ENCODE measurements around the gene DOP1B. TPM values are rescaled to one million over a fixed set of nuclear protein-coding genes. Genes with fewer than 3 reads are reported as not detected.
A peak's percentile ranks its signal among the peaks of the same experiment; 100 is the strongest.

Gene DOP1B, protein sequence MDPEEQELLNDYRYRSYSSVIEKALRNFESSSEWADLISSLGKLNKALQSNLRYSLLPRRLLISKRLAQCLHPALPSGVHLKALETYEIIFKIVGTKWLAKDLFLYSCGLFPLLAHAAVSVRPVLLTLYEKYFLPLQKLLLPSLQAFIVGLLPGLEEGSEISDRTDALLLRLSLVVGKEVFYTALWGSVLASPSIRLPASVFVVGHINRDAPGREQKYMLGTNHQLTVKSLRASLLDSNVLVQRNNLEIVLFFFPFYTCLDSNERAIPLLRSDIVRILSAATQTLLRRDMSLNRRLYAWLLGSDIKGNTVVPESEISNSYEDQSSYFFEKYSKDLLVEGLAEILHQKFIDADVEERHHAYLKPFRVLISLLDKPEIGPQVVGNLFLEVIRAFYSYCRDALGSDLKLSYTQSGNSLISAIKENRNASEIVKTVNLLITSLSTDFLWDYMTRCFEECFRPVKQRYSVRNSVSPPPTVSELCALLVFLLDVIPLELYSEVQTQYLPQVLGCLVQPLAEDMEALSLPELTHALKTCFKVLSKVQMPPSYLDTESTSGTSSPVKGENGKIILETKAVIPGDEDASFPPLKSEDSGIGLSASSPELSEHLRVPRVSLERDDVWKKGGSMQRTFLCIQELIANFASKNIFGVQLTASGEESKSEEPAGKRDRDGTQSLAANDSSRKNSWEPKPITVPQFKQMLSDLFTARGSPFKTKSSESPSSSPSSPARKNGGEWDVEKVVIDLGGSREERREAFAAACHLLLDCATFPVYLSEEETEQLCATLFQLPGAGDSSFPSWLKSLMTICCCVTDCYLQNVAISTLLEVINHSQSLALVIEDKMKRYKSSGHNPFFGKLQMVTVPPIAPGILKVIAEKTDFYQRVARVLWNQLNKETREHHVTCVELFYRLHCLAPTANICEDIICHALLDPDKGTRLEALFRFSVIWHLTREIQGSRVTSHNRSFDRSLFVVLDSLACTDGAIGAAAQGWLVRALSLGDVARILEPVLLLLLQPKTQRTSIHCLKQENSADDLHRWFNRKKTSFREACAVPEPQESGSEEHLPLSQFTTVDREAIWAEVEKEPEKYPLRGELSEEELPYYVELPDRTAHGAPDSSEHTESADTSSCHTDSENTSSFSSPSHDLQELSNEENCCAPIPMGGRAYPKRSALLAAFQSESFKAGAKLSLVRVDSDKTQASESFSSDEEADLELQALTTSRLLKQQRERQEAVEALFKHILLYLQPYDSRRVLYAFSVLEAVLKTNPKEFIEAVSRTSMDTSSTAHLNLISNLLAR (N-terminal part only)
- total RNA-seq (6.5 TPM), polyA plus RNA-seq (5.7 TPM)
- long read RNA-seq, donor 1, result 0 reads
- long read RNA-seq, donor 2, partial matches to known transcripts, result 11 of 11 reads
- long read RNA-seq, donor 2, other reads (novel, unspliced or antisense), result 0 of 11 reads
- long read RNA-seq, donor 3, result 0 reads
- long read RNA-seq, donor 4, result 0 reads
- long read RNA-seq, donor 5, partial matches to known transcripts, result 16 of 16 reads
- long read RNA-seq, donor 5, other reads (novel, unspliced or antisense), result 0 of 16 reads
- long read RNA-seq, donor 6, result 0 reads
- long read RNA-seq, donor 7, partial matches to known transcripts, result 10 of 10 reads
- long read RNA-seq, donor 7, other reads (novel, unspliced or antisense), result 0 of 10 reads
- long read RNA-seq, donor 8, result 0 reads
- long read RNA-seq, donor 9, result 0 reads
- long read RNA-seq, donor 10, partial matches to known transcripts, result 6 of 6 reads
- long read RNA-seq, donor 10, other reads (novel, unspliced or antisense), result 0 of 6 reads

DNA sequence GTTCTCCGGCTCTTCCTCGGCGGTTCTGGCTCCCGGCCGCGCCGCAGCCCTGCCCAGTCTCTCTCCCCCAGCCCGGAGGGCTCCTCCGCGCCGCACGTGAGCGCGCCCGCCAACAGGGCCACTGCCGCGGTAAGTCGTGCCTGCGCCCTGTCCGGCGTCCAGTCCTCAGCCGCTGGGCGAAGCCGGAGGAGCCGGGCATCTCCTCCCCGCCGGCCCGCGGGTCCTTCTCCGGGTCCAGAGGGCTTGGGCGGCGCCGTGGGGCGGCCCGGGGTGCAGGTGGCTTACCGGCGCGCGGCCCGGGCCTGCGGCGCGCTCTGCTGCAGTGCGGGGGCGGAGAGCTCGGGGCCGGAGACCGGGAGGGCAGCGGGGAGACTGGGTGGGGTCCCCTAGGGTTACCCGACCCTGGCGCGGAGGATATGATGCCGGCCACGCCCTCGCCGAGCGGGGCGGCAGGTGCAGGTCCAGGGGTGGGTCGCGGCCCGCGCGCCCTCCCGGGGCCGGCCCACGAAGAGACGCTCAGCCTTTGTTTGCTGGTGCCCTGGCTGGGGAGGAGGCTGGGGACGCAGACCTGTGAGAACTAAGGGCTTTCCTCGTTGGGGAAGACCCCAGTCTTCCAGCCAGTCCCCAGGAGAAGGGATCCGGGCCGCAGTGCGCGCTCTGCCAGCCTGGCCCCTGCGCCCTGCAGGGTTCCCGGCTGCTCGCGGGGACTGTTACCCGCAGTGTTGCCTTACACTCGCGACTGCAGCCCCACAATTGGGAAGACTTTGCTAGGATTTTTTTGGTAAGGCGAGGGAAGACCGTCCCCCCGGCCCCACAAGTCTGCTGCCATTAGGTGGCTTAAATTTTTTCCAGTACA, at the start of gene DOP1B:
Gene DOP1B, plus strand, starts transcription at position 10 of the 856 bp plus-strand sequence. CDS start 7,910 bp downstream, outside the sequence.
- H3K4me3 ChIP-seq (ENCODE audit: low read length in 2 of 2), result peak within 1 kb of the TSS; percentile 63 to 94
- DNase-seq (ENCODE audit: low read depth in 6 of 9, low spot score in 9 of 9), result peak in 1 of 9 donors; percentile 50
- H3K9me3 ChIP-seq (ENCODE audit: control insufficient read depth in 2 of 2, insufficient read depth in 1 of 2, low read length in 1 of 2), result no peaks in the 10 kb centered on the region
- WGBS, result under 1% methylated on average over 83 of the region's 83 CpGs
- H3K36me3 ChIP-seq (ENCODE audit: control insufficient read depth in 2 of 2, insufficient read depth in 2 of 2, low read length in 1 of 2), result peaks cover 0 to 4% of the 10 kb centered on the region in 2 donors
- peak within 1 kb of the TSS; percentile 60 to 84 for H3K27ac ChIP-seq (ENCODE audit: low read depth in 1 of 2, low read length in 1 of 2)
- H3K4me1 ChIP-seq (ENCODE audit: control insufficient read depth in 2 of 2, insufficient read depth in 2 of 2, low read length in 2 of 2), result peaks cover 8% of the 10 kb centered on the region in 2 donors
- peaks cover 2 to 14% of the 10 kb centered on the region in 2 donors for H3K27me3 ChIP-seq (ENCODE audit: control insufficient read depth in 2 of 2, insufficient read depth in 1 of 2, low read length in 1 of 2)

DNA sequence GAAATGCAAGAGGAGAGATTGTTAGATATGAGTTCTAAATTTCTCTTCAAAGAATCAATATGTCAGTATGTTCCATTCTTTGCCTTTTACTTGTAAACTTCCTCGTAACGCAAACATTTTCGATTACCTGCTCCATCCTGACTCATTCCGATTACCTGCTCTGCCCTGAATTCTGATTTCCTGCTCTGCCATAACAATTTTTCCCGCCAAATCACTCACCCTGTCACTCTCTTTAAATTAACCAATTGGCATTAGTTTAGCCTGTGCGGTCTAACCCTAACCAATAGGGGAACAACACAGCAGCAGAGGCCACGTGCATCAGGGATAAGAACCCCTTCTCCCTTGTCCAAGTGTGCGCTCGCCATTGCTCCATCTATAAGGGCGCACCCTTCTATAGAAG, 46.8 kb upstream of the DOP1B start:
- Histone ChIP-seq H3K4me3 (ENCODE audit: low read length in 2 of 2) (no peak overlapping the region), H3K27ac (ENCODE audit: low read depth in 1 of 2, low read length in 1 of 2) (no peak overlapping the region), H3K36me3 (ENCODE audit: control insufficient read depth in 2 of 2, insufficient read depth in 2 of 2, low read length in 1 of 2) (no peaks in the 10 kb centered on the region), H3K4me1 (ENCODE audit: control insufficient read depth in 2 of 2, insufficient read depth in 2 of 2, low read length in 2 of 2) (peaks cover 11 to 21% of the 10 kb centered on the region in 2 donors), H3K9me3 (ENCODE audit: control insufficient read depth in 2 of 2, insufficient read depth in 1 of 2, low read length in 1 of 2) (no peaks in the 10 kb centered on the region), H3K27me3 (ENCODE audit: control insufficient read depth in 2 of 2, insufficient read depth in 1 of 2, low read length in 1 of 2) (peaks cover 0 to 26% of the 10 kb centered on the region in 2 donors)
- DNase-seq (ENCODE audit: low read depth in 6 of 9, low spot score in 9 of 9), result no peak
- 98% methylated on average over 10 of the region's 10 CpGs for WGBS

DNA sequence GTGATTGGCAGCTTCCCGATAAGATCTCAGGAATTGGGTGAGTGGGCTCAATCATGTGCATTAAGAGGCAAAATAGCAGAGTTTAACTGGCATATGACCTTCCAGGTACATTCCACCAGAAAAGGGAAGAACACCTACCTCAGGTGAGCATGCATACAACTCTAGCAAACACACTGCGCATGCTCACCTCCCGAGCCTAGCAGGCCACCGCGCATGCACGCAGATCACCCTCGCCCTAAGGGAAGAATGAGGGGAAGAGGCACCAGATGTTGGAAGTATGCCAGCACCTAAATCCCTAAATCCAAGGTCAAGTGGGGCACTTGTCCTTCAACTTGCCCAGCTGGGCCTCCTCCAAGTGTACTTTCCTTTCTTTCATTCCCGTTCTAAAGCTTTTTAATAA, 45.4 kb upstream of the DOP1B start:
- H3K36me3 ChIP-seq (ENCODE audit: control insufficient read depth in 2 of 2, insufficient read depth in 2 of 2, low read length in 1 of 2), result no peaks in the 10 kb centered on the region
- H3K4me3 ChIP-seq (ENCODE audit: low read length in 2 of 2), result no peak overlapping the region
- H3K4me1 ChIP-seq (ENCODE audit: control insufficient read depth in 2 of 2, insufficient read depth in 2 of 2, low read length in 2 of 2), result peaks cover 12 to 28% of the 10 kb centered on the region in 2 donors
- peaks cover 0 to 14% of the 10 kb centered on the region in 2 donors for H3K27me3 ChIP-seq (ENCODE audit: control insufficient read depth in 2 of 2, insufficient read depth in 1 of 2, low read length in 1 of 2)
- no peaks in the 10 kb centered on the region for H3K9me3 ChIP-seq (ENCODE audit: control insufficient read depth in 2 of 2, insufficient read depth in 1 of 2, low read length in 1 of 2)
- no peak overlapping the region for H3K27ac ChIP-seq (ENCODE audit: low read depth in 1 of 2, low read length in 1 of 2)
- DNase-seq (ENCODE audit: low read depth in 6 of 9, low spot score in 9 of 9), result no peak
- WGBS, result 99% methylated on average over 8 of the region's 8 CpGs

DNA sequence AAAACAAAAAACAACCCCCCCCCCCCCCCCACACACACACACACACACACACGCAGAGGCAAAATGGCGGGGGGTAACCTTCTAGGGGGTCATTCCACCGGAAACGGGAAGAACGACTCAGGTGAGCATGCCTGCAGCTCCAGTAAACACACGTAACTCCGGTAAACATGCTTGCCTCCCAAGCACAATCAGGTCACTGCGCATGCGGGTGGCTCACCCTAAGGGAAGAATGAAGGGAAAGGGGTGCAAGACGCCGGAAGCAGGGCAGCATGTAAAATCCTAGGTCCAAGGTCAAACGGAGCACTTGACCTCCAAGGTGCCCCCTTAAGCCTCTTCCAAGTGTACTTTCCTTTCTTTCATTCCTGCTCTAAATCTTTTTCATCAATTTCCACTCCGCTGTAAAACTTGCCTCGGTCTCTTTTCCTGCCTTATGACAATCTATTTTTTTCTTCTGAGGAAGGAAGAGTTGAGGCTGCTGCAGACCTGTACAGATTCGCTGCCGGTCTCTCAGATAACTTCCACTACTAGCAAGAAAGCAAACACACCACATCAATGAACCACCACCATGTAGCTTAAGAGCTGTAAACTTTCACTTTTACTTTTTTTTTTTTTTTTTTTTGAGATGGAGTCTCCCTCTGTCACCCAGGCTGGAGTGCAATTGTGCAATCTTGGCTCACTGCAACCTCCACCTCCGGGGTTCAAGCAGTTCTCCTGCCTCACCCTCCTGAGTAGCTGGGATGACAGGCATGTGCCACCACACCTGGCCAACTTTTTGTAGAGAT, 42.8 kb upstream of the DOP1B start:
- WGBS, result 44% methylated on average over 17 of the region's 17 CpGs
- Histone ChIP-seq H3K27me3 (ENCODE audit: control insufficient read depth in 2 of 2, insufficient read depth in 1 of 2, low read length in 1 of 2) (no peaks in the 10 kb centered on the region), H3K4me3 (ENCODE audit: low read length in 2 of 2) (peak overlapping the region in 1 of 2 donors; percentile 37), H3K4me1 (ENCODE audit: control insufficient read depth in 2 of 2, insufficient read depth in 2 of 2, low read length in 2 of 2) (peaks cover 12 to 28% of the 10 kb centered on the region in 2 donors), H3K9me3 (ENCODE audit: control insufficient read depth in 2 of 2, insufficient read depth in 1 of 2, low read length in 1 of 2) (no peaks in the 10 kb centered on the region), H3K36me3 (ENCODE audit: control insufficient read depth in 2 of 2, insufficient read depth in 2 of 2, low read length in 1 of 2) (no peaks in the 10 kb centered on the region), H3K27ac (ENCODE audit: low read depth in 1 of 2, low read length in 1 of 2) (peak overlapping the region; percentile 73 to 94)
- DNase-seq (ENCODE audit: low read depth in 6 of 9, low spot score in 9 of 9), result peak in 7 of 9 donors; percentile 58 to 87 (median 71)

DNA sequence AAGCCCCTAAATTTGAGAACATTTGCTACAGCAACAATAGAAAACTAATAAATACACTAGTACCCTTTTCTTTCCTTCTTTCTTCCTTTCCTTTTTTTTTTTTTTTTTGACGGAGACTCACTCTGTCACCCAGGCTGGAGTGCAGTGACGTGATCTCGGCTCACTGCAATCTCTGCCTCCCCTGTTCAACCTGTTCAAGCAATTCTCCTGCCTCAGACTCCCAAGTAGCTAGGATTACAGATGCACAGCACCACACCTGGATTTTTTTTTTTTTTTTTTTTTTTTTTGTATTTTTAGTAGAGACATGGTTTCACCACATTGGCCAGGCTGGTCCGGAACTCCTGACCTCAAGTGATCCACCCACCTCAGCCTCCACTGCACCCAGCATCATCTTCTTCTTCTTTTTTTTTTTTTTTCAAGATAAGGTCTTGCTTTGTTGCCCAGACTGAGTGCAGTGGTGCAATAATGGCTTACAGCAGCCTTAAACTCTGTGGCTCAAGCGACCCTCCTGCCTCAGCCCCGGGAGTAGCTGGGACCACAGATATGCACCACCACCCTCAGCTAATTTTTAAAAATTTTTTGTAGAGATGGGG, 41.4 kb upstream of the DOP1B start:
- 89% methylated on average over 6 of the region's 6 CpGs for WGBS

DNA sequence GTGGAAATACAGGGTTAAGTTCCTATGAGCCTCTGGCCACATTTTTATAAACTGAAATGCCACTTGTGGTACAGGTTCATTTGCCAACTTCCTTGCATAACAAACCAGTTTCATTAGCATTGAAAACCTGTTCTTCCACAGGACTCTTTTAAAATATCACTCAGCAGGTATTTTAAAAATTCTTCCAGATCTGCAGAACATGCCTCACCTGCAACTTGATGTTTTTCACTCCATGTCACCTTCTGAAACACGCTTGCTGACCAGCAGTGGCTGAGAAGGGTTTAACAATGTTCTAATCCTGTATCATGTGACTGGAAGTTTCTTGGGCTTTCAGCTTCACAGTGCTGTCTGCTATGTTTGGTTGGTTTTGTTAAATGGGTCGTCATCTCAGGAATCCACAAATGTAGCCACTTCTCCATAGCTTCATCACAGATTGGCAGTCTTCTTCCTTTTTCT, 39.3 kb upstream of the DOP1B start:
- Histone ChIP-seq H3K4me1 (ENCODE audit: control insufficient read depth in 2 of 2, insufficient read depth in 2 of 2, low read length in 2 of 2) (peaks cover 23 to 47% of the 10 kb centered on the region in 2 donors), H3K36me3 (ENCODE audit: control insufficient read depth in 2 of 2, insufficient read depth in 2 of 2, low read length in 1 of 2) (no peaks in the 10 kb centered on the region), H3K9me3 (ENCODE audit: control insufficient read depth in 2 of 2, insufficient read depth in 1 of 2, low read length in 1 of 2) (no peaks in the 10 kb centered on the region), H3K4me3 (ENCODE audit: low read length in 2 of 2) (no peak overlapping the region), H3K27me3 (ENCODE audit: control insufficient read depth in 2 of 2, insufficient read depth in 1 of 2, low read length in 1 of 2) (no peaks in the 10 kb centered on the region), H3K27ac (ENCODE audit: low read depth in 1 of 2, low read length in 1 of 2) (no peak overlapping the region)
- WGBS, result 94% methylated on average over 2 of the region's 2 CpGs
- DNase-seq (ENCODE audit: low read depth in 6 of 9, low spot score in 9 of 9), result no peak

More for the DNA sequence above, 41.4 kb upstream of the DOP1B start:
- H3K4me3 ChIP-seq (ENCODE audit: low read length in 2 of 2), result no peak overlapping the region
- H3K36me3 ChIP-seq (ENCODE audit: control insufficient read depth in 2 of 2, insufficient read depth in 2 of 2, low read length in 1 of 2), result no peaks in the 10 kb centered on the region
- no peaks in the 10 kb centered on the region for H3K9me3 ChIP-seq (ENCODE audit: control insufficient read depth in 2 of 2, insufficient read depth in 1 of 2, low read length in 1 of 2)
- DNase-seq (ENCODE audit: low read depth in 6 of 9, low spot score in 9 of 9), result no peak
- H3K27ac ChIP-seq (ENCODE audit: low read depth in 1 of 2, low read length in 1 of 2), result peak overlapping the region in 1 of 2 donors; percentile 68
- H3K27me3 ChIP-seq (ENCODE audit: control insufficient read depth in 2 of 2, insufficient read depth in 1 of 2, low read length in 1 of 2), result no peaks in the 10 kb centered on the region
- H3K4me1 ChIP-seq (ENCODE audit: control insufficient read depth in 2 of 2, insufficient read depth in 2 of 2, low read length in 2 of 2), result peaks cover 17 to 35% of the 10 kb centered on the region in 2 donors

All from thymus (tissue), 14 donors.